ENCODE results near the gene MAGEC2. TPM values are rescaled to one million over a fixed set of nuclear protein-coding genes. Genes with fewer than 3 reads are reported as not detected.

MAGEC2 gene
- total RNA-seq, 1 experiment from 2014 or later = not detected

GRCh38 chrX:142238536-142238935 lies 33.4 kb upstream of the MAGEC2 start:
- intact Hi-C loops (cut with micrococcal nuclease; ENCODE audit: unreplicated experiment) = no loop called here
- Histone ChIP-seq H3K9me3 (ENCODE audit: low read depth, low read length, poor library complexity, severe bottlenecking) (peaks cover 8% of the 10 kb centered on the region), H3K36me3 (ENCODE audit: insufficient read depth, low read length, poor library complexity, severe bottlenecking) (no peaks in the 10 kb centered on the region), H3K4me1 (ENCODE audit: insufficient read depth, low read length, poor library complexity, severe bottlenecking) (no peaks in the 10 kb centered on the region), H3K27ac (ENCODE audit: low read depth, low read length, poor library complexity, severe bottlenecking) (no peak overlapping the region), H3K4me3 (ENCODE audit: low read depth, low read length, poor library complexity, severe bottlenecking) (no peak overlapping the region), H3K27me3 (replicated peaks; ENCODE audit: insufficient read depth, low read depth, low read length, poor library complexity) (no peaks in the 10 kb centered on the region)
- BruUV-seq (replicated peaks) = no TSS peak
- ChIA-PET POLR2A (ENCODE audit: low non-redundant PET) (no interaction called here), CTCF (no interaction called here)
- TF ChIP-seq, protein P1, sequence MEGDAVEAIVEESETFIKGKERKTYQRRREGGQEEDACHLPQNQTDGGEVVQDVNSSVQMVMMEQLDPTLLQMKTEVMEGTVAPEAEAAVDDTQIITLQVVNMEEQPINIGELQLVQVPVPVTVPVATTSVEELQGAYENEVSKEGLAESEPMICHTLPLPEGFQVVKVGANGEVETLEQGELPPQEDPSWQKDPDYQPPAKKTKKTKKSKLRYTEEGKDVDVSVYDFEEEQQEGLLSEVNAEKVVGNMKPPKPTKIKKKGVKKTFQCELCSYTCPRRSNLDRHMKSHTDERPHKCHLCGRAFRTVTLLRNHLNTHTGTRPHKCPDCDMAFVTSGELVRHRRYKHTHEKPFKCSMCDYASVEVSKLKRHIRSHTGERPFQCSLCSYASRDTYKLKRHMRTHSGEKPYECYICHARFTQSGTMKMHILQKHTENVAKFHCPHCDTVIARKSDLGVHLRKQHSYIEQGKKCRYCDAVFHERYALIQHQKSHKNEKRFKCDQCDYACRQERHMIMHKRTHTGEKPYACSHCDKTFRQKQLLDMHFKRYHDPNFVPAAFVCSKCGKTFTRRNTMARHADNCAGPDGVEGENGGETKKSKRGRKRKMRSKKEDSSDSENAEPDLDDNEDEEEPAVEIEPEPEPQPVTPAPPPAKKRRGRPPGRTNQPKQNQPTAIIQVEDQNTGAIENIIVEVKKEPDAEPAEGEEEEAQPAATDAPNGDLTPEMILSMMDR (conservative IDR thresholded peaks at IDR 0.05; ENCODE audit: low read depth, low read length) = no peak
- no peak for TF ChIP-seq EZH2 (IDR thresholded peaks at IDR 0.05; ENCODE audit: borderline replicate concordance, low read depth, low read length, poor library complexity, severe bottlenecking)
- no peak for DNase-seq (ENCODE audit: low spot score)

DNA sequence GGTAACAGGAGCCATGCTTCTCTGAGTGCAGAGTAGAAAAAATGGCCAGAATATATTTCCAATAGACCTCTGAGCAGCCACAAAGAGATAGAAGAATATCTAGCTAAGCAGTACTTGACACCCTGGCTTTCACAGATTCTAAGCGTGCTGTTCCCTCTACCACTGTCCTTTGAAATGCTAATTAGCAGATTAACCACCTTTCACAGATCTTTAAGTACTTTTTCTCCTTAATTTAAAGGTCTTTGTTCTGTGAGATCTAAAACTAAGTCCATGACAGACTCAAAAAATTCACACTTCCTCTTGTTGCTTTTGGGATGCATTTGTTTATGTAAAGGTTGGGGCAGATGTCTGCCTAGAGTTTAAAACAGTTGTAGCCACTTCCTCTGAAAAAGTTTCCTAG lies 28.3 kb upstream of the MAGEC2 start:
- POLR2A ChIA-PET (ENCODE audit: low non-redundant PET) = no interaction called here
- CTCF ChIA-PET = no interaction called here
- no peak for DNase-seq (ENCODE audit: low spot score)
- no TSS peak for BruUV-seq (replicated peaks)
- Histone ChIP-seq H3K27ac (ENCODE audit: low read depth, low read length, poor library complexity, severe bottlenecking) (no peak overlapping the region), H3K36me3 (ENCODE audit: insufficient read depth, low read length, poor library complexity, severe bottlenecking) (no peaks in the 10 kb centered on the region), H3K4me1 (ENCODE audit: insufficient read depth, low read length, poor library complexity, severe bottlenecking) (no peaks in the 10 kb centered on the region), H3K9me3 (ENCODE audit: low read depth, low read length, poor library complexity, severe bottlenecking) (peaks cover 8% of the 10 kb centered on the region), H3K27me3 (replicated peaks; ENCODE audit: insufficient read depth, low read depth, low read length, poor library complexity) (no peaks in the 10 kb centered on the region), H3K4me3 (ENCODE audit: low read depth, low read length, poor library complexity, severe bottlenecking) (no peak overlapping the region)
- TF ChIP-seq EZH2 (IDR thresholded peaks at IDR 0.05; ENCODE audit: borderline replicate concordance, low read depth, low read length, poor library complexity, severe bottlenecking) = no peak
- TF ChIP-seq, protein P1 (conservative IDR thresholded peaks at IDR 0.05; ENCODE audit: low read depth, low read length) = no peak
- intact Hi-C loops (cut with micrococcal nuclease; ENCODE audit: unreplicated experiment) = no loop called here

DNA sequence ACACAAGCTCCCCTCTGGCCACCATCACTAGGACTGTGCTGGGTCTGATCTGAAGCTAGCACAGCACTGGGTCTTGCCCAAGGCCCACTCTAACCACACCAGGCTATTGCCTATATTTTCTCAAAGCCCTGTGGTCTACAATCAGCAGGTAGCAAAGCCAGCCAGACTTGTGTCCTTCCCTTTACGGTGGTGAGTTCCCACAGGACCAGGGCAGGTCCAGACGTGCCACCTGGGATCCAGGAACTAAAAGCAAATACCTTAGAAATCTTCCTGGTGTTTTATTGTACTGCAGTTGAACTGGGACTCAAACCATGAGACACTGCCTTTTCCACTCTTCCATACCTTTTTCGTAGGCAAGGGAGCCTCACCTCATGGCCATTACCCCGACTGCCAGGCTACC lies 9.0 kb upstream of the MAGEC2 start:
- H3K9me3 ChIP-seq (ENCODE audit: low read depth, low read length, poor library complexity, severe bottlenecking) = peaks cover 3% of the 10 kb centered on the region
- TF ChIP-seq, protein P1 (conservative IDR thresholded peaks at IDR 0.05; ENCODE audit: low read depth, low read length) = no peak
- TF ChIP-seq EZH2 (IDR thresholded peaks at IDR 0.05; ENCODE audit: borderline replicate concordance, low read depth, low read length, poor library complexity, severe bottlenecking) = no peak
- H3K27me3 ChIP-seq (replicated peaks; ENCODE audit: insufficient read depth, low read depth, low read length, poor library complexity) = no peaks in the 10 kb centered on the region
- DNase-seq (ENCODE audit: low spot score) = no peak
- CTCF ChIA-PET = no interaction called here
- BruUV-seq (replicated peaks) = no TSS peak
- no peaks in the 10 kb centered on the region for H3K36me3 ChIP-seq (ENCODE audit: insufficient read depth, low read length, poor library complexity, severe bottlenecking)
- POLR2A ChIA-PET (ENCODE audit: low non-redundant PET) = no interaction called here
- H3K4me3 ChIP-seq (ENCODE audit: low read depth, low read length, poor library complexity, severe bottlenecking) = no peak overlapping the region
- intact Hi-C loops (cut with micrococcal nuclease; ENCODE audit: unreplicated experiment) = no loop called here
- H3K27ac ChIP-seq (ENCODE audit: low read depth, low read length, poor library complexity, severe bottlenecking) = no peak overlapping the region
- no peaks in the 10 kb centered on the region for H3K4me1 ChIP-seq (ENCODE audit: insufficient read depth, low read length, poor library complexity, severe bottlenecking)
